Astrocyte (in vitro differentiated cells and primary cell): ENCODE data around the gene TAF3.

Experiments used
- CTCF ChIP-seq: IDR thresholded peaks from 2 replicates; pipeline ENCODE4 v1.5.1; 2011; ENCODE audit warnings: low read depth, mild to moderate bottlenecking, inconsistent platforms, low read length, moderate library complexity; ENCODE audit not compliant: insufficient read depth
- EZH2 ChIP-seq: IDR thresholded peaks from 2 replicates; pipeline ENCODE4 v1.6.1; 2012; ENCODE audit warnings: mild to moderate bottlenecking, low read length, inconsistent platforms; ENCODE audit not compliant: insufficient read depth

GRCh38 chr10:7986851-7987250 lies 168.5 kb downstream of the TAF3 start:
- TF ChIP-seq EZH2 (no peak), CTCF (no peak)
